ENCODE measurements around the gene MEGF9.
"Not testable (repeated sequence)": the region's sequence is repeated elsewhere in the genome, so short reads cannot be mapped to it uniquely, and the experiment has no call there.

MEGF9 gene

DNA sequence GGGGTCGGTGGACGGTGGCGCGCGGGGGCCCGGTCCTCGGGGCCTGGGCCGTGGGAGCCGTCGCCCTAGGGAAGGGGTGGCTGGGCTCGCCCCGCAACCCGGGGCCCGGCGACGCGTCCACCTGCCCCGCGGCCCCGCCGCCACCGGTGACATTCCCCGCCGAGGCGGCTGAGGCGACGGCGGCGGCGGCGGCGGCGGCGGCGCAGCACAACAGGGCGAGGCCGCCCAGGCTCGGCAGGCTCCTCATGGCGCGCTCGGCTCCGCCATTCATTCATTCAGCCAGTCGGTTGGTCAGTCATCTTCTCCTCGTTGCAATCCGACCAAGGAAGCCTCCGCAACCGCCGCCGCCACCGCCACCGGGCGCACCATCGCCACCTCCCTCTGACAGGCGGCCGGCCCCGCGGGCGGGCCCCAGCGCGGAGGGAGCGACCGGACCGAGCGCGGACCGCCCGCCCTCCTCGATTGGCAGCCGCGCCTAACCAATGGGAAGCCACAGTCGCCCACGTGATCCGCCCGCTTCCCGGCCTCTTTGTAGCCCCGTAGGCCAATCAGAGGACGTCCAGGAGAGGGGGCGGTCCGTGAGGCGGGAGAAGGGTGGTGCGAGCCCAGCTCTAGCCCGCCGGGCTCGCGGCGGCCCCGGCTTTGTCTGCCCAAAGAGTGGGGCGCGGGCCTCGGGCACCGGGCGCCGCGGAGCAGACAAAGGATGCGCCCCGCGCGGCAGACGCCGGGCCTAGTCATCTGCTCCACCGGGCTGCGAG lies at the start of gene MEGF9:
Gene MEGF9 (minus strand): TSS at position 383 of the 758 bp plus-strand sequence. CDS start 112 bp downstream, at position 271.
- DNase-seq: peak; percentile 94

DNA sequence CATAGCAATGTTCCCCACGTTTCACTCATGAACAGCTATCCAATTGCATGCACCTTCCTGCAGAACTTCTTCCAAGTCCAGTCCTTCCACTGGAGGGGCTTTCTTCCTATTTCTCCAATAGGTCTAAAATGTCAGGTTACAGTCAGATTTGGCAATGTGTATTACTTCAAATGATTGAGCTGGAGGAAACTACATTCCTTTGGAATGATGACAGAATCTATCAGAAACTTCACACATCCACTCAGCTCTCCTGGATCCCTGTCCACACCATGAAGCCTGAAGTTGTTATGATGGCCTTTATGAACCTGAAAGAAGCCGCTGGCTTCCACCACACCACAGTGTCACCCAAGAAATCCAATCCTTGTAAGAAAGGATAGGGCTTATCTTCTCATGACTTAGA lies 46.7 kb upstream of the MEGF9 start:
- DNase-seq: no peak

DNA sequence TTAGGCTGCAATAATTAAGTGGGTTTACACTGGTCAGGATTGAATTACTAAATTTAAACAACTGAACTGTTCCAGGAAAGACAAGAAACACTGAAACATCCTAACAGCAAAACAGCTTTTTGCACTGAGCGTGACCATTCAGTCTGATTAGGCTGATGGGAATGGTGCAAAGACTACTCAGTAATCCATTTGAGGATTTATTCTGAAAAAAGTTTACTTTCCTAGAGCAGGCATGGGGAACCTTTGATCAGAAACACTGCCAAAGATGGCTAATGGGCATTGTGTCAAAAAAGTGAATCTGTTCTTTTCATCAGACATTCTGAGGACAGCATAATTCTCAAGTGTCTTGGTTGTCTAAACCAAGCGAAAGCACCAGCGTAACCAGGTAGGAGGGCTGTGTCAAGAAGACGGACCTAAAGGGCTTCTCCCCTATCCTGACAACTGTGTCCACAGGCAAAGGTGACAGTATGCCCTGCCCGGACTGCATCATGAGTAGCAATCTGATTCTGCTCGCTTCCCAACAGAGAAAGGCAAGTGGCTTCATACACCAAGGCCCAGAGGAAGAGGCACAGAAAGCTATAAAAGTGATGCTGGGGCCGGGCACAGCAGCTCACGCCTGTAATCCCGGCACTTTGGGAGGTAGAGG lies 45.6 kb upstream of the MEGF9 start:
- DNase-seq: no peak

DNA sequence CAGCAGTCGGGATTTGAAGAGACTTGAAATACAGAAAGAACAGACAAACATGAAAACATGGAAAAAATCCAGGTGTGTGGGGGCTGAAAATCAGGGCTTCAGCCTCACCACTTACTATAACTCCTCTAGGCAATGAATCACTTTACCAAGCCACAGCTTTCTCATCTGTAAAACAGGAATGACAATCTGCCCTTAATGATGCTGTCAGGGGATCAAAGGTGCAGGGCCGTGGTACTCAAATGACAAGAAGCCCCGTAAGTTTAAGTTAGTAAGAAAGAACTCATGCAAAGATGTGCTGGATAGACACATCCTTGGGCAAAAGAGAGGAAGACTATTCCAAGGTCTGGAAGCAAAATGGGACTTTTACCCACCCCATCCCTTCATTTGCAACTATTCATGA lies 44.3 kb upstream of the MEGF9 start:
- DNase-seq: no peak

DNA sequence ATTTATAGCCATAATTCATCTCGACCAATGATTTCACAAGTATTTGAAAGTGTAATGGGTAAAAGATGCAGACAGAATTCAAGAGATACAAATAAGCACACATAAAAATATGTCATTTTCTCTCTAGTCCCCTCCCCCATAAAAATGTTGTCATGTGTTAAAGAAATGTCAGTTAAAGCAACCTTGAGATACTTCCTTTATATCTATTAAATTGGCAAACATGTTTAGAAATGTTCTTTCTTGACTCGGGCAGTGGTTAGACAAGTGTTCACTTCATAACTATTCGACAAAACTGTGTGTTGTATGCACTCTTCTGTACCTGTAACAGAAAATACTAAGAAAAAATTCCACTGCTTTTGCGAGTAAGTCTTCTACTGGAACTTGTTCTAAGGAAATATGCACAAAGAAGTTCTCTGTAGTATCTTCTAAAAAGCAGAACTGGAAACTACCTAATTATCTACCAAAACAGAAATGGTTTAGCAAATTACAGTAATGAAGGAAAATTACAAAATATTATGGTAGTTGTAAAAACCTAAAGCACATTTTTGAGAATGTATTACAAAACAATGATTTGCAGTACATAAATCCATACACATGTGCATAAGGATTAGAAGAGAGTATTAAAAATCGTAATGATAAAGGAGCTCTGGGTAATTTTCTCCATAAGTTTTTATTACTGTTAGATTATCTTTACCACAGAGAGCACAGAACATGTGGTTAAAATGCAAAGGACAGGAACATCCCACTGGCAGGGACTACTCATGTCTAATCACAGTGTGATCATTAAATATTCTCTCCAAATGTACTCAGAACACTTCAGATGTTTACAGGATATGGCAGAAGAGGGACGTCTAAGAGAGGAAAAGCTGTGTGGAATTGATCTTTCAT lies 43.0 kb upstream of the MEGF9 start:
- no peak for DNase-seq

DNA sequence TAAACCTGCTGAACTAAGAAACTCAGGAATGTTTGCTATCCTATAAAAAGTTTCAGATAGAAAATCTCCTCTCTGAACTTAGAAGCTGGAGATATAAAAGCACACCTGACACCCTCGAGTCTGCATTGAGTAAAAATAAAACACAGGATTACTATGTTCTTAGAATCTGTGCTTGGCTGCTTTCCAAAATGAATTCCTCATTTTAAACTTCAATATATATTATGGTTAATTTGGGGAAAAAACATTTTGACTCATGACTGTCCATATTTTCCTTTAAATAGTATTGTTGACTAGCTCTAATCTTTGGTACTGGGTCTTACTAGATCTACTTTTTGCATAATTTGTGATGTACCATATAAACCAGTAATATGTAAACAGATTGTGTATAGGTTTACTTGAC lies 42.3 kb upstream of the MEGF9 start:
- no peak for DNase-seq

DNA sequence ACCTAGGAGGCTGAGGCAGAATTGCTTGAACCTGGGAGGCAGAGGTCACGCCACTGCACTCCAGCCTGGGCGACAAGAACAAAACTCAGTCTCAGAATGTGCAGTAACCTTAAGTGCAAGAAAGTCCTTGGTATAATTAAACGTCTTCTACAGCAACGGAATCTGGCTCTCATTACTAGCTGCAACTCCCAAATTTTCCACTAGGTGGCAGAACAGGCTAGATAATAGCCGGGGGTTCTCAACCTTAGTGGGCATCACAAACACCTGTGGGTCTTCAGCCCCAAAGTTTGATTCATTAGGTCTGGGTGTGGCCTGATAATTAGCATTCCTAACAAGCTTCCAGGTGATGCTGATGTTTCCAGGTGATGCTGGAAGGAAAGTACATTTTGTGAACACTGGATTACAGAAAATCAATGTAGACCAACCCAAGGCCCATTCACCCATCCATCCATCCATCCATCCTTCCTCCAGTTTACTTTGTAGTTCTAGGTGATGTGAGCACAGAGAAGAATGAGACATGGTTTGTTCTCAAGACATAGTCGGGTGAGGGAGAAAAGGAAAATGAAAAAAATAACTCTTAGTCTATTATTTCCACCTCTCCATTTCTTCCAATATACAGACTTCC lies 41.7 kb upstream of the MEGF9 start:
- DNase-seq: peak; percentile 50

DNA sequence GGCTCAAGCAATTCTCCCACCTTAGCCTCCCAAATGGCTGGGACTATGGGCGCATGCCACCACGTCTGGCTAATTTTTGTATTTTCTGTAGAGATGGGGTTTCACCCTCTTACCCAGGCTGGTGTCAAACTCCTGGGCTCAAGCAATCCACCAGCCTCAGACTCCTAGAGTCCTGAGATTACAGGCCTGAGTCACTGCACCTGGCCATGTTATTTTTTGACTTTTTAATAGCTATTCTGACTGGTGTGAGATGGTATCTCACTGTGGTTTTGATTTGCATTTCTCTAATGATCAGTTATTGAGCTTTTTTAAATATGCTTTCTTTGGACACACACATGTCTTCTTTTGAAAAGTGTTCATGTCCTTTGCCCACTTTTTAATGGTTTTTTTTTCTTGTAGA lies 40.8 kb upstream of the MEGF9 start:
- DNase-seq: no peak

DNA sequence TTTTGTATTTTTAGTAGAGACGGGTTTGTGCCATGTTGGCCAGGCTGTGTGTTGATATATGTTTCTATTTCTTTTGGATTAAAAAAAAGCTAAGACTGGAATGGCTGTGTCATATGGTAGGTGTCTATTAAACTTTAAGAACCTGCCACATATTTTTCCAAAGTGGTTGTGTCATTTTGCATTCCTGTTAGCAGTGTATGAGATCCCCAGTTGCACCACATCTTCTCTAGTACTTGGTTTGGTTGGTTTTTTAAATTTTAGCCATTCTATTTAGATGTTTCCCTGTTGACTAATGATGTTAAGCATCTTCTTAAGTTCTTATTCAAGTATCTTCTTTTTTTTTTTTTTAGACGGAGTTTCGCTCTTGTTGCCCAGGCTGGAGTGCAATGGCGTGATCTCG lies 36.2 kb upstream of the MEGF9 start:
- DNase-seq: no peak

DNA sequence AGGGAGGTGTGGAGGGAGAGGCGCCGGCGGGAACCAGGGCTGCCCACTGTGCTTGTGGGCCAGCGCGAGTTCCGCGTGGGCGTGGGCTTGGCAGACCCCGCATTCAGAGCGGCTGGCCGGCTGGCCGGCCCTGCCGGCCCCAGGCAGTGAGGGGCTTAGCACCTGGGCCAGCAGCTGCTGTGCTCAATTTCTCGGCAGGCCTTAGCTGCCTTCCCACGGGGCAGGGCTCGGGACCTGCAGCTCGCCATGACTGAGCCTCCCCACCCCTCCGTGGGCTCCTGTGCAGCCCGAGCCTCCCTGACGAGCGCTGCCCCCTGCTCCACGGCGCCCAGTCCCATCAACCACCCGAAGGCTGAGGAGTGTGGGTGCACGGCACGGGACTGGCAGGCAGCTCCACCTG lies 32.1 kb upstream of the MEGF9 start:
- DNase-seq: not testable (repeated sequence)

DNA sequence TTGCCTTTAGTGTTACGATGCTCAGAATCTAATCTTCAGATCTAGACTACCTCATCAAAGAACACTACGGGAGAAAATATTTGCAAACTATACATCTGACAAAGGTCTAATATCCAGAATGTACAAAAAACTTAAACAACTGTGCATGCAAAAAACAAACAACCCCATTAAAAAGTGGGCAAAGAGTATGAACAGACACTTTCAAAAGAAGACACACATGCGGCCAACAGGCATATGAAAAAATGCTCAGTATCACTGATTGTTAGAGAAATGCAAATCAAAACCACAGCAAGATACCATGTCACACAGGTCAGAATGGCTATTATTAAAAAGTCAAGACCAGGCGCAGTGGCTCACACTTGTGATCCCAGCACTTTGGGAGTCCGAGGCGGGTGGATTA lies 31.0 kb upstream of the MEGF9 start:
- DNase-seq: no peak

DNA sequence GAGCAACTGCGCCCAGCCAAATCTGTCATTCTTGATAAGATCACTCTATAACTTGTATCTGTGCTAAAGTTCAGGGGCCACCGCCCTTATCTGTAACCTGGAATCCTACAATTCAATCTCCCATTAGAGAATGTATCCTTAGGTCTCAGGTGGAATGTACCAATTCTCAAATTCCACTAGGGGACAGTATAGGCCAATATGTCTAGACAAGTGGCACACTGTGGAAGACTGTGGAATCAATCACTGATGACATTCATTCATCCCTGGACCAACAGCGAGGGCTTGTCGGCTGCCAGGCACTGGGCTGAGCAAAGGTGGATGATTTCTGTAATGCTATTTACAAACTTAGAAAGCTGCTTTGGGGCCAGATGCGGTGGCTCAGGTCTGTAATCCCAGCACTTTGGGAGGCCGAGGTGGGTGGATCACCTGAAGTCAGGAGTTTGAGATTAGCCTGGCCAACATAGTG lies 28.7 kb upstream of the MEGF9 start:
- DNase-seq: no peak

DNA sequence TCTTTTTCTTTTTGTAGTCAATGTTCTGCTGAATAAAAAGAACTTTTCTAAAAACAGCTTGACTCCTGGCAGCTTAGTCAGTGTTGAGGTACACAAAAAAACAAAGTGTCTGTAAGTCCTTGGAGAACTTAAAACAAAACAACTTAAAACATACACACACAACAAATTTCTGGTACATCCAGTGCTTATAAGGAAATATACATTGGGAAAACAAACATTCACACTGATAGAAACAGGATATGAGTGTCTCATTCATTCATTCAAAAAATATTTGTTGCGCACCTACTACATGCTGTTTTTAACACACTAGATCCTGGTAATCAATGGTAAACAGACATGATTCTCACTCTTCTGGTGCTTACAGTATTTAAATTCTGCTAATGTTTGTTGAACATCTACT lies 27.4 kb upstream of the MEGF9 start:
- no peak for DNase-seq

DNA sequence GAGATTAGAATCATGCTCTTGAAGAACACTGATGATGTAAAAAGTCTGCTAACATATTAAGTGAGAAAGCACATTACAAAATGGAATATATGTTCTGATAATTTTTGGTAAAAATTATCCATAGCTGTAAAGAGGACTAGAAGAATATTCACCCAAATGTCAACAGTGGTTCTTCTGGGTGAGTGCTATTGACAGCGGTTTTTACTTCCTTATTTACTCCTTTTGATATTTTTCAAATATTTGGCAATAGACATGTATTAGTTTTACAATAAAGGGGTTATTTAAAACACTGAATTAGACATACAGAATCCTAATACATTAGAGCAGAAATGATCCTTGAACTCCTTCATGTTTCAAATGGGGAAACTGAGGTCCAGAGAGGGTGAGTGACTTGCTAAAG lies 26.9 kb upstream of the MEGF9 start:
- no peak for DNase-seq

DNA sequence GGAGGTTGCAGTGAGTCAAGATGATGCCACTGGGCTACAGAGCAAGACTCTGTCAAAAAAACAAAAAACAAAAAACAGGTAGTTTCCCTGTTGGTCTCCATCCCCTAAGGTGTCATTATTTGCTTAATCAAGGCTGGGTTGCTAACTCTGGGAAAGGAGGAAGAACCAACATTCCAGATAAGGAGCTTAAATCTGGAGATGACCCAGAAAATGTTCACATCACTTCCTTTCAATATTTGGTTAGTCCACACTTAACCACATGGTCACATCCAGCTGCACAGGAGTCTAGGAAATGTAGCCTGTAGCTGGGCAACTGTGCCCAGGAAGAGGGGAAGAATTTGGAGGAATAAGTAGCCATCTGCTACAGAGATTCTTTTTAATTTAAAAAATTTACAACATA lies 25.9 kb upstream of the MEGF9 start:
- DNase-seq: no peak

DNA sequence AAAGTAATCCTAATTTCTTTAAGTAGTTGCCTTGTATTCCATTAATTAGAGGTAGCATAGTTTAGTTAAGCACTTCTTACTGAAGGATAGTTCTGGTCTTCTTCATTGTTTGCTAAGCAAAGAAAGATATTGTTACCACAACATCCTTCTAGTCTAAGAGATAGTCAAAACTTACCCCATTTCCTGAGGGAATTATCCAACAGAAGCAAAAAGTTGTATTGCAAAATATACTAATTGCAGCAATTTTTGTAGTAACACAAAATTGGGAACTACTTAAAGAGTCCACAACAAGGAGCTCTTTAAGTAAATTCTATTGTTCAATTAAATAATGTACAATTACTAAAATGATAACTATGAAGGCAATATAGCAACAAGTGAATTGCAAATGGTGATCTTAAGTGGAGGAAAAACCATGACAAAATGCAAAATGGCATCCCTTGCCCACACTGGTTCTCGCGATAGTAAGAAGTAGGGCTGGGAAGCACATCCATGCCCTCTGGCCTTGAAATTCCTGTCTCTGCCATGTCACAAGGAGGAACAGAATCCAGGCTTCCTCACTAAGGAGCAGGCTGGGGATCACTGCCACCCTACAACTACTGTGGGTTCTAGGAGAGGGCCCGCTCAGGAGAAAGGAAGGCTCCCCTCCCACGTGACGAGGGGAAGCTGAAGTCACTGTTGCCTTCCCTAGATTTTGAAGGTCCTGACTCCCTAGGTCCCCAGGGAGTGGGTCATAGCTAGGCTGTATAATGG lies 23.3 kb upstream of the MEGF9 start:
- DNase-seq: no peak

DNA sequence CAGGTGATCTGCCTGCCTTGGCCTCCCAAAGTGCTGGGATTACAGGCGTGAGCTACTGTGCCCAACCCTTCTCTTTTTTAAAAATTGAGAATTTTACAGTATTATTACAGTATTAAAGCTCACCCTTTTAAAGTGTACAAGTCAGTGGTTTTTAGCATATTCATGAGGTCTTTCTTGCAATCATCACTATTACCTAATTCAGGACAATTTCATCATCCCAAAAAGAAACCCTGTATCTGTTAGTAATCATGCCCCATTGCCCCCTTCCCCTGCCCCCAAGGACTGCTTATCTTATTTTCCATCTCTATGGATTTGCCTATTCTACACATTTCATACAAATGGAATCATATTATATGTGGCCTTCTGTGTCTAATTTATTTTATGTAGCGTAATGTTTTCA lies 22.6 kb upstream of the MEGF9 start:
- DNase-seq: no peak

DNA sequence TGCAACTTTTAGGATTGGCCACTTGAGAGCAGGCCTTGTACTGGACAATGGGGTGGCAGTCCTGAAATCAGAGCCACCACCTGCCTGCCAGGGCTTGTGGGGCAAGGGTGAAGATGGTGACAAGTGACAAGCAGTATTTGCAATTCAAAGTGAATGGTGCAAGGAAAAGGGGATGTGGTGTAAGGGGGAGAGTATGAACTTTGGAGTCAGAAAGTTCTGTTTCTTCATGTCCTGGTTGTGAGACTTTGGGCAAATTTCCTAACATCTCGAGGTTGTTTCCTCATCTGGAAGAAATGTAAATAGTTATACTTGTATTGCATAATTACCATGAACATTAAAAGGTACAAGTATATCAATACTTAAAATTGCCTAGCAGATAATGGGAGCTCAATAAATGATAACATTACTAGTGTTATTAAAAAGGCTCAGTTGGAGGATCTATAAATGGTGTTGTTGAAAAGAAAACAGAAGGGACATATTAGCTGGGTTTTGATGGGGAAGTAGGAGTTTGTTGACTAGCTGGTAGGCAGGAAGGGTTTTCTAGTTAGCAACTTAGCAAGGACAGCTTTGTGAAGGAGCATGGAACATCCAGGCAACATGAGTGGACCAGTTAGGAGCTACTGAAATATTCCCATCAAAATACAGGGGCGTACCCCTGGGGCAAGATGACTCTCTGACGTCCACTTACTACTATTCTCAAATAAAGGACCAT lies 21.3 kb upstream of the MEGF9 start:
- peak; percentile 33 for DNase-seq

DNA sequence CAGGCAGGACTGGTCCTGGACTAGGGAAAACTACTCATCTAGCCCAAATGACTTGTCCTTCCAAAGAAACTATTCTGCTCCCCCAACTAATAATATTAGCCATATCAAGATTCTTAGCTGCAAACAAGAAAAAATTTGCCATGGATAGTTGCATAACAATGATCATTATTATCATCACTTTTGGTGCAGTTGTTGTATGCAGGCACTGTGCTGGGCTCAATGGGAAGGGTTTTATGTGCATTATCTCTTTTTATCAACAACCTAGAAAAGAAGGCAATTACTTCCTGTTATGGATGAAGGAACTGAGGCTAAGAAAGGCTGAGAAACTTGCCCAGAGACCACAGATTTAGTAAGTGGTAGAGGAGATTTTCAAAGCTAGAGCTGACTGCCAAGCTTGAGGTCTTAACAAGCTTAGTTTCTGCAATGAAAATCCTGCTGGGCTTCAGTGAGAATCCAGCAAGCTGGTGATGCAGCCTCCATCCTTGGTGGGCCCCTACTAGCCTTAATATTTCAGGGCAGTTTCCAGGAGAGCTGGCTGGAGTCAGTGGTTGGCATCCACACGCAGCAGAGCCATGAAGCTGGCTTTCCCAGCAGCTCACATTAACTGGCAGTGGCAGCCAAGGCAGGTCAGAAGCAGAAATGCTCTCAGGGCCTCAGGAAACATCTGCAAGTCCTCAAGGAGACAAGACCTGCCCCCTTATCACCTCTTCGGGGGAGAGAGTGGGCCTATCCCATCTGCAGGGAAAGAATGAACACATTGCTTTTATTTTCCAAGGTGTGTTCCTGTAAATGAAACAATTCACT lies 20.5 kb upstream of the MEGF9 start:
- DNase-seq: no peak

DNA sequence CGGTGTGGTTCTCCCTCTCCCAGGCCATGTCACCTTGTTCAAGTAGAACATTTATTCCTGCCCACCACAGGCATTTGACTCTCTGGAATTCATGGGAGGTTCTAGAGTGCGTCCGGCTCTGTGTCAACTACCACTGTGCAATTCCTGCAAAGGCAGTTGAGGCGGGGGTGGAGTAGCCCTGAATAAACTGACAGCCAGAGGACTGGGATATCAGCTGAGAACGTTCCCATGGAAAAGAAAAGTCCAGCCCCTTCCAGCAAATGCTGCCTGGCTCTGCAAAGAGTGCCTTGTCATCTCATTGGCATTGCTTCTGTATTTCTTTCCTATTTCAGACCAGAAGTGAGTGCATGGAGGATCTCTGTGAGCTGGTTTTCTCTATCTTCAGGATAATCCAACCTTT lies 18.9 kb upstream of the MEGF9 start:
- no peak for DNase-seq

Measured in CD4-positive, alpha-beta T cell treated with Interferon gamma for 1 hour (primary cell).